Measurements from ENCODE around the gene ZFAND3.

GRCh38 chr6:37822851-37823682 is 3.5 kb downstream of the ZFAND3 start:
- TF ChIP-seq, protein P1, sequence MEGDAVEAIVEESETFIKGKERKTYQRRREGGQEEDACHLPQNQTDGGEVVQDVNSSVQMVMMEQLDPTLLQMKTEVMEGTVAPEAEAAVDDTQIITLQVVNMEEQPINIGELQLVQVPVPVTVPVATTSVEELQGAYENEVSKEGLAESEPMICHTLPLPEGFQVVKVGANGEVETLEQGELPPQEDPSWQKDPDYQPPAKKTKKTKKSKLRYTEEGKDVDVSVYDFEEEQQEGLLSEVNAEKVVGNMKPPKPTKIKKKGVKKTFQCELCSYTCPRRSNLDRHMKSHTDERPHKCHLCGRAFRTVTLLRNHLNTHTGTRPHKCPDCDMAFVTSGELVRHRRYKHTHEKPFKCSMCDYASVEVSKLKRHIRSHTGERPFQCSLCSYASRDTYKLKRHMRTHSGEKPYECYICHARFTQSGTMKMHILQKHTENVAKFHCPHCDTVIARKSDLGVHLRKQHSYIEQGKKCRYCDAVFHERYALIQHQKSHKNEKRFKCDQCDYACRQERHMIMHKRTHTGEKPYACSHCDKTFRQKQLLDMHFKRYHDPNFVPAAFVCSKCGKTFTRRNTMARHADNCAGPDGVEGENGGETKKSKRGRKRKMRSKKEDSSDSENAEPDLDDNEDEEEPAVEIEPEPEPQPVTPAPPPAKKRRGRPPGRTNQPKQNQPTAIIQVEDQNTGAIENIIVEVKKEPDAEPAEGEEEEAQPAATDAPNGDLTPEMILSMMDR (IDR thresholded peaks at IDR 0.05) = no peak
- no peak for TF ChIP-seq ZFX (IDR thresholded peaks at IDR 0.05; ENCODE audit: borderline replicate concordance)
